ENCODE data around the gene EFNA2. TPM values are rescaled to one million over a fixed set of nuclear protein-coding genes. Genes with fewer than 3 reads are reported as not detected.

EFNA2 gene
- polyA plus RNA-seq, 1 of the 3 experiments (the other 2 are of a cell fraction) = 1.1 TPM

DNA sequence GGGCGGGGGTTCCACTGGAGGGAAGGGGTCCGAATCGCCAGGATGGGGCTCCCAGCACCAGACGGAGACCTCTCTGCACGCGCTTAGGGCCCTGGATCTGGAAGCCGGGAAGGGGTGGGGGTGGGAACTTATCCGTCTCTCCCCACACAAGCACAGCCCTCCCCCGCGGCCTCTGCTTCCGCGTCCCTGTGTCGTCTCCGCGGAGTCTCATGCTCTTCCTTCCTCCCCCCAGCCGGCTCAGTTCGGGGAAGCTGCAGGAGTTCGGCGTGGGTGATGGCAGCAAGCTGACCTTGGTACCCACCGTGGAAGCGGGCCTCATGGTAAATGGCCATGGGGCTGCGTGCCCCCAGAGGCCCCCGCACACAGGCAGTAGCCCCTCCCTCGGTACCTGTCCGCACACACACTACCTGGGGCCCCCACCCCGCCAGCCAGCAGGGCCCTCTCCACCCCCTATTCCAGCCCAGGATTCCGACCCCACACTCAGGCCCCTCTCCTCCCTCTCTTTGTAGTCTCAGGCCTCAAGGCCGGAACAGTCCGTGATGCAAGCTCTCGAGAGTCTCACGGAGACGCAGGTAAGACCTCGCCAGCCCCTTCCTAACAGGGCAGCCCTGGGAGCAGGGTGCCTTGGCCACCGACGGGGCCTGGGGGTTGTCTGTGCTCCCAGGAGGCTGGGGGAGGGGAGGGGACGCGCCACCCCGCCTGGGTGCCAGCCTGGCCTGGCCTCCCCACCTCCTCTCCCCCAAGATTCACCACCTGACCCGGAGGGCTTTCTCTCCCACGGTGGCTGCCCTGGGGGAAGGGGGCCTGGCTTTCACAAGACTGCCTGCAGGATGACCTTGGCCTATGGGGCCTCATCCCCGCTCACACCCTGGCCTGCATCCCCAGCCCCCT, 34.1 kb upstream of the EFNA2 start:
- Histone ChIP-seq H3F3A (replicated peaks; ENCODE audit: insufficient read depth) (peaks cover 44% of the 10 kb centered on the region), H3K9me2 (no peaks in the 10 kb centered on the region), H3K4me3 (ENCODE audit: low read depth in 2 of 2, low read length in 1 of 2) (peak overlapping the region; percentile 79 to 86), H2AFZ (ENCODE audit: low read depth) (no peak overlapping the region), H3K9ac (peak overlapping the region; percentile 98), H3K27me3 (ENCODE audit: insufficient read depth) (no peaks in the 10 kb centered on the region), H4K20me1 (ENCODE audit: insufficient read depth) (peaks cover 47% of the 10 kb centered on the region), H3K27ac (ENCODE audit: low read depth in 2 of 2, low read length in 1 of 2) (peak overlapping the region; percentile 95 to 99), H3K9me3 (no peaks in the 10 kb centered on the region), H3K4me2 (peak overlapping the region; percentile 99), H3K36me3 (replicated peaks in 1 of 2; ENCODE audit: control insufficient read depth in 1 of 2, insufficient read depth in 2 of 2, low read length in 1 of 2) (peaks cover 30 to 41% of the 10 kb centered on the region in 2 experiments), H3K4me1 (ENCODE audit: control insufficient read depth in 1 of 2, insufficient read depth in 2 of 2, low read depth in 1 of 2, low read length in 1 of 2) (peaks cover 22 to 26% of the 10 kb centered on the region in 2 experiments; a peak in 3 of 4 replicates), H3K79me2 (ENCODE audit: insufficient read depth) (peaks cover 75% of the 10 kb centered on the region)
- WGBS (ENCODE audit: low lambda C conversion rate) = 0% methylated on average over 13 of the region's 41 CpGs
- ChIA-PET POLR2A (interaction anchor here (0.9 to 1.3 kb wide), 3 partner anchors 10 to 17 kb away, joined by 3 to 5 read pairs (median 4); partner anchors contain the start of gene CIRBP), CTCF (interaction anchor here (7.8 to 18.6 kb wide), 2 partner anchors 9 to 14 kb away, joined by 99 to 594 read pairs; partner anchors contain the start of gene ATP5F1D)
- TF ChIP-seq TCF12 (IDR thresholded peaks at IDR 0.05) (no peak), GABPA (IDR thresholded peaks at IDR 0.05; ENCODE audit: low read depth) (no peak), CHD2 (IDR thresholded peaks at IDR 0.05; ENCODE audit: low read length, partially characterized antibody) (peak; percentile 2), MXI1 (IDR thresholded peaks at IDR 0.05; ENCODE audit: low read depth, low read length) (peak; percentile 30; the same call in 1 of the 2 replicates), SMC3 (IDR thresholded peaks at IDR 0.05; ENCODE audit: low read depth, low read length) (no peak), RFX5 (IDR thresholded peaks at IDR 0.05; ENCODE audit: low read length) (no peak)
- TF ChIP-seq, protein P1, sequence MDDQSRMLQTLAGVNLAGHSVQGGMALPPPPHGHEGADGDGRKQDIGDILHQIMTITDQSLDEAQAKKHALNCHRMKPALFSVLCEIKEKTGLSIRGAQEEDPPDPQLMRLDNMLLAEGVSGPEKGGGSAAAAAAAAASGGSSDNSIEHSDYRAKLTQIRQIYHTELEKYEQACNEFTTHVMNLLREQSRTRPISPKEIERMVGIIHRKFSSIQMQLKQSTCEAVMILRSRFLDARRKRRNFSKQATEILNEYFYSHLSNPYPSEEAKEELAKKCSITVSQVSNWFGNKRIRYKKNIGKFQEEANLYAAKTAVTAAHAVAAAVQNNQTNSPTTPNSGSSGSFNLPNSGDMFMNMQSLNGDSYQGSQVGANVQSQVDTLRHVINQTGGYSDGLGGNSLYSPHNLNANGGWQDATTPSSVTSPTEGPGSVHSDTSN (IDR thresholded peaks at IDR 0.05) = 0 out of 2 replicates have a peak, but pooled peaks have one; percentile 1
- TF ChIP-seq, protein P2, sequence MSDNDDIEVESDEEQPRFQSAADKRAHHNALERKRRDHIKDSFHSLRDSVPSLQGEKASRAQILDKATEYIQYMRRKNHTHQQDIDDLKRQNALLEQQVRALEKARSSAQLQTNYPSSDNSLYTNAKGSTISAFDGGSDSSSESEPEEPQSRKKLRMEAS (IDR thresholded peaks at IDR 0.05; ENCODE audit: low read depth) = peak; percentile 0; the same call in 1 of the 2 replicates
- DNase-seq = peak; percentile 65

- peak overlapping the region; percentile 95 to 99 for H3K27ac ChIP-seq (ENCODE audit: low read depth in 2 of 2, low read length in 1 of 2)
- H3K4me2 ChIP-seq = peak overlapping the region; percentile 99
- peaks cover 51% of the 10 kb centered on the region for H3F3A ChIP-seq (replicated peaks; ENCODE audit: insufficient read depth)
- DNase-seq = peak; percentile 55
- H3K9me3 ChIP-seq = no peaks in the 10 kb centered on the region
- H3K4me3 ChIP-seq (ENCODE audit: low read depth in 2 of 2, low read length in 1 of 2) = peak overlapping the region; percentile 79 to 86
- H4K20me1 ChIP-seq (ENCODE audit: insufficient read depth) = peaks cover 54% of the 10 kb centered on the region
- no peak overlapping the region for H2AFZ ChIP-seq (ENCODE audit: low read depth)
- H3K9me2 ChIP-seq = no peaks in the 10 kb centered on the region
- H3K4me1 ChIP-seq (ENCODE audit: control insufficient read depth in 1 of 2, insufficient read depth in 2 of 2, low read depth in 1 of 2, low read length in 1 of 2) = peaks cover 21 to 26% of the 10 kb centered on the region in 2 experiments; a peak in 3 of 4 replicates
- peak overlapping the region; percentile 98 for H3K9ac ChIP-seq
- no peaks in the 10 kb centered on the region for H3K27me3 ChIP-seq (ENCODE audit: insufficient read depth)
- 4% methylated on average over 17 of the region's 30 CpGs for WGBS (ENCODE audit: low lambda C conversion rate)
- POLR2A ChIA-PET = interaction anchor here (0.9 to 1.9 kb wide), 8 partner anchors 8 to 21 kb away, joined by 3 to 32 read pairs (median 4); partner anchors contain the start of genes ATP5F1D and CIRBP
- CTCF ChIA-PET = interaction anchor here (0.8 to 18.6 kb wide), 6 partner anchors 10 to 139 kb away, joined by 3 to 594 read pairs (median 4); partner anchors contain the start of genes ATP5F1D and CIRBP
- peaks cover 37 to 45% of the 10 kb centered on the region in 2 experiments for H3K36me3 ChIP-seq (replicated peaks in 1 of 2; ENCODE audit: control insufficient read depth in 1 of 2, insufficient read depth in 2 of 2, low read length in 1 of 2)
- H3K79me2 ChIP-seq (ENCODE audit: insufficient read depth) = peaks cover 77% of the 10 kb centered on the region
- TF ChIP-seq MEF2A (IDR thresholded peaks at IDR 0.05; ENCODE audit: borderline replicate concordance, low read depth) (no peak), RCOR1 (IDR thresholded peaks at IDR 0.05; ENCODE audit: low read length) (no peak), SIN3A (IDR thresholded peaks at IDR 0.05; ENCODE audit: borderline replicate concordance, low read depth, low read length) (no peak), IRF3 (IDR thresholded peaks at IDR 0.05; ENCODE audit: low read depth, low read length) (no peak), RAD21 (IDR thresholded peaks at IDR 0.05; ENCODE audit: low read length) (no peak), EZH2phosphoT487 (IDR thresholded peaks at IDR 0.05; ENCODE audit: borderline replicate concordance, low read depth) (no peak), ELF1 (IDR thresholded peaks at IDR 0.05) (no peak), RFX5 (IDR thresholded peaks at IDR 0.05; ENCODE audit: low read length) (no peak), TCF12 (IDR thresholded peaks at IDR 0.05) (no peak; the same call in 1 of the 2 replicates), GABPA (IDR thresholded peaks at IDR 0.05; ENCODE audit: low read depth) (no peak), NFIC (IDR thresholded peaks at IDR 0.05; ENCODE audit: borderline replicate concordance) (no peak; the same call in 1 of the 2 replicates)
- TF ChIP-seq, protein P1 (IDR thresholded peaks at IDR 0.05) = no peak
- TF ChIP-seq, protein P3, sequence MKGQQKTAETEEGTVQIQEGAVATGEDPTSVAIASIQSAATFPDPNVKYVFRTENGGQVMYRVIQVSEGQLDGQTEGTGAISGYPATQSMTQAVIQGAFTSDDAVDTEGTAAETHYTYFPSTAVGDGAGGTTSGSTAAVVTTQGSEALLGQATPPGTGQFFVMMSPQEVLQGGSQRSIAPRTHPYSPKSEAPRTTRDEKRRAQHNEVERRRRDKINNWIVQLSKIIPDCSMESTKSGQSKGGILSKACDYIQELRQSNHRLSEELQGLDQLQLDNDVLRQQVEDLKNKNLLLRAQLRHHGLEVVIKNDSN (IDR thresholded peaks at IDR 0.05; ENCODE audit: borderline replicate concordance, low read depth) = no peak
- TF ChIP-seq, protein P4, sequence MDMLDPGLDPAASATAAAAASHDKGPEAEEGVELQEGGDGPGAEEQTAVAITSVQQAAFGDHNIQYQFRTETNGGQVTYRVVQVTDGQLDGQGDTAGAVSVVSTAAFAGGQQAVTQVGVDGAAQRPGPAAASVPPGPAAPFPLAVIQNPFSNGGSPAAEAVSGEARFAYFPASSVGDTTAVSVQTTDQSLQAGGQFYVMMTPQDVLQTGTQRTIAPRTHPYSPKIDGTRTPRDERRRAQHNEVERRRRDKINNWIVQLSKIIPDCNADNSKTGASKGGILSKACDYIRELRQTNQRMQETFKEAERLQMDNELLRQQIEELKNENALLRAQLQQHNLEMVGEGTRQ (IDR thresholded peaks at IDR 0.05; ENCODE audit: borderline replicate concordance, low read depth, low read length) = no peak
Measured at GRCh38 chr19:1252221-1252820, 33.4 kb upstream of the EFNA2 start.

Data from SK-N-SH (cell line).